ENCODE measurements around the gene RAB11B. TPM values are rescaled to one million over a fixed set of nuclear protein-coding genes. Genes with fewer than 3 reads are reported as not detected.

RAB11B gene
- total and polyA plus RNA-seq, 2 donors (not counting 1 experiment from before 2014, with no cell fraction given): 27.8 to 46.2 TPM

DNA sequence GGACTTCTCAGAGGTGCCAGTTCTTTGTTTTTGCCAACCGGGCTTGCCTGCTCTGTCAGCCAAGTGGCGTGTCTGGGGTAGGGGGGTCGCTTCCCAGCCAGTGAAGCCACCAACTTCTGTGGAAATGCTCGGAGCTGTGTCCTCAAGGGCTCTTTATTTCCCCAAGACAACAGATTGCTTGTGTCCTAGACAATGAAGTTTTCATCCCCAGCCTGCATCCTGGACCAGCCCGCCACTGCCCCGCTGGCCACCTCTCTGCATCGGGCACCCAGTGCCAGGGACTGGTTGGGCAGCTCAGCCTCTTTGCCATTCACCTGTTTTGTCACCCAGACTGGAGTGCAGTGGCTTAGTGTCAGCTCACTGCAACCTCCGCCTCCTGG, 3.7 kb downstream of the RAB11B start:
- H4K20me1 ChIP-seq (ENCODE audit: control insufficient read depth, extremely low read depth, insufficient read depth, low read length): no peaks in the 10 kb centered on the region

DNA sequence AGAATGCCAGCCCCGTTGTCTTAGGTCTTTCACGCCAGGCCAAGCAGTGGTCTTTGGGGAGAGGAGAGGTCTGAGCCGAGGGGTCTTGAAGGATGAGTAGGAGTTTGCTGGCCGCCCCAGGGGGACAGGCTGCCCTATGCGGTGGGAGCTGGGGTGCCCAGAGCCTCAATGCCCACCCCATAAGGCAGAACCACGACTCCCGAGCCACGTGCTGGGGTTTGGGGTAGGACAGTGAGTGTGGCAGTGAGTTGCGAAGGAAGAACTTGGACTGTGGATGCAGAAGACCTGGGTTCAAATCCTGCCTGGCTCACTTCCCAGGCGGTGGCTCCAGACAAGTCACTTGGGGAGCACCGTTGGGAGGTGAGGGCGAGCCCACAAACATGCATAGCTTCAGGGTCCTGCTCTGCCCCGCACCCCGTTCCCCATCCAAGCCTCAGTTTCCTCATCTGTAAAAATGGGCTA, 5.5 kb downstream of the RAB11B start:
- Histone ChIP-seq H3K4me3 (replicated peaks in 1 of 4; ENCODE audit: control extremely low read depth in 1 of 4, insufficient read depth in 1 of 4, low read depth in 3 of 4, low read length in 4 of 4) (no peak overlapping the region), H3K9me3 (ENCODE audit: control insufficient read depth, insufficient read depth, low read depth, low read length) (no peaks in the 10 kb centered on the region), H3K4me2 (ENCODE audit: extremely low read depth, insufficient read depth, low read length) (no peak overlapping the region), H3K4me1 (ENCODE audit: control insufficient read depth, extremely low read depth, insufficient read depth, low read length) (peaks cover 8% of the 10 kb centered on the region), H4K20me1 (ENCODE audit: control insufficient read depth, extremely low read depth, insufficient read depth, low read length) (no peaks in the 10 kb centered on the region), H3K27me3 (ENCODE audit: control insufficient read depth, insufficient read depth, low read length) (no peaks in the 10 kb centered on the region), H3K9ac (ENCODE audit: insufficient read depth, low read length) (no peak overlapping the region), H3K36me3 (ENCODE audit: control insufficient read depth, insufficient read depth, low read length) (peaks cover 1% of the 10 kb centered on the region), H2AFZ (ENCODE audit: low read length) (no peak overlapping the region), H3K79me2 (ENCODE audit: control insufficient read depth, insufficient read depth, low read length) (peaks cover 35% of the 10 kb centered on the region), H3K27ac (ENCODE audit: insufficient read depth, low read length) (no peak overlapping the region)
- TF ChIP-seq, protein P1, sequence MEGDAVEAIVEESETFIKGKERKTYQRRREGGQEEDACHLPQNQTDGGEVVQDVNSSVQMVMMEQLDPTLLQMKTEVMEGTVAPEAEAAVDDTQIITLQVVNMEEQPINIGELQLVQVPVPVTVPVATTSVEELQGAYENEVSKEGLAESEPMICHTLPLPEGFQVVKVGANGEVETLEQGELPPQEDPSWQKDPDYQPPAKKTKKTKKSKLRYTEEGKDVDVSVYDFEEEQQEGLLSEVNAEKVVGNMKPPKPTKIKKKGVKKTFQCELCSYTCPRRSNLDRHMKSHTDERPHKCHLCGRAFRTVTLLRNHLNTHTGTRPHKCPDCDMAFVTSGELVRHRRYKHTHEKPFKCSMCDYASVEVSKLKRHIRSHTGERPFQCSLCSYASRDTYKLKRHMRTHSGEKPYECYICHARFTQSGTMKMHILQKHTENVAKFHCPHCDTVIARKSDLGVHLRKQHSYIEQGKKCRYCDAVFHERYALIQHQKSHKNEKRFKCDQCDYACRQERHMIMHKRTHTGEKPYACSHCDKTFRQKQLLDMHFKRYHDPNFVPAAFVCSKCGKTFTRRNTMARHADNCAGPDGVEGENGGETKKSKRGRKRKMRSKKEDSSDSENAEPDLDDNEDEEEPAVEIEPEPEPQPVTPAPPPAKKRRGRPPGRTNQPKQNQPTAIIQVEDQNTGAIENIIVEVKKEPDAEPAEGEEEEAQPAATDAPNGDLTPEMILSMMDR (conservative IDR thresholded peaks at IDR 0.05 in 1 of 2, IDR thresholded peaks at IDR 0.05 in 1 of 2; ENCODE audit: low read depth in 1 of 2, low read length in 2 of 2): no peak
- TF ChIP-seq EZH2 (IDR thresholded peaks at IDR 0.05; ENCODE audit: low read length, missing control alignments): no peak
- DNase-seq (ENCODE audit: low read depth in 2 of 2): no peak

More for the DNA sequence above, 3.7 kb downstream of the RAB11B start:
- Histone ChIP-seq H3K27ac (ENCODE audit: insufficient read depth, low read length) (no peak overlapping the region), H3K36me3 (ENCODE audit: control insufficient read depth, insufficient read depth, low read length) (no peaks in the 10 kb centered on the region), H3K4me1 (ENCODE audit: control insufficient read depth, extremely low read depth, insufficient read depth, low read length) (peaks cover 8% of the 10 kb centered on the region), H3K27me3 (ENCODE audit: control insufficient read depth, insufficient read depth, low read length) (no peaks in the 10 kb centered on the region), H3K9me3 (ENCODE audit: control insufficient read depth, insufficient read depth, low read depth, low read length) (no peaks in the 10 kb centered on the region), H3K9ac (ENCODE audit: insufficient read depth, low read length) (no peak overlapping the region), H3K4me3 (replicated peaks in 1 of 4; ENCODE audit: control extremely low read depth in 1 of 4, insufficient read depth in 1 of 4, low read depth in 3 of 4, low read length in 4 of 4) (no peak overlapping the region), H3K4me2 (ENCODE audit: extremely low read depth, insufficient read depth, low read length) (no peak overlapping the region), H2AFZ (ENCODE audit: low read length) (no peak overlapping the region), H3K79me2 (ENCODE audit: control insufficient read depth, insufficient read depth, low read length) (peaks cover 35% of the 10 kb centered on the region)
- DNase-seq (ENCODE audit: low read depth in 2 of 2): no peak
- TF ChIP-seq EZH2 (IDR thresholded peaks at IDR 0.05; ENCODE audit: low read length, missing control alignments): no peak
- TF ChIP-seq, protein P1 (conservative IDR thresholded peaks at IDR 0.05 in 1 of 2, IDR thresholded peaks at IDR 0.05 in 1 of 2; ENCODE audit: low read depth in 1 of 2, low read length in 2 of 2): no peak

DNA sequence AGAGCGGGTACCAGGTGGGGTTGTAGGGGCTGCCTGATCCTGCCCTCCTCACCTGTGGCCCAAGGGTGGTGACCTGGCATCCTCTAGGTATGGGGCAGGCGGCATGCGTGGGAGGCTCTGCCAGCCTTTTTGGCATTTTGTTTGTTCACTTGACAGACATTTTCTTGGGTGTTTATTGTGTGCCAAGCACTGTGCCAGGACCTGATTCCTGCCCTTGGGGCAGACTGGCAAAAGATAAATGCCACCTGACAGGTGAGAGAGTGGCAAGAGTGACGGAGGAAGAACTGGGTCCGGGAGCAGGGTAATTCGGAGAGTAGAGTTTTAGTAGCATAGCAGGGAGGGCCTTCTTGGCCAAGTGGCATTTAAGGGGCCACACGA, 6.0 kb downstream of the RAB11B start:
- Histone ChIP-seq H3K79me2 (ENCODE audit: control insufficient read depth, insufficient read depth, low read length) (peaks cover 34% of the 10 kb centered on the region), H2AFZ (ENCODE audit: low read length) (no peak overlapping the region), H3K9me3 (ENCODE audit: control insufficient read depth, insufficient read depth, low read depth, low read length) (no peaks in the 10 kb centered on the region), H3K27ac (ENCODE audit: insufficient read depth, low read length) (no peak overlapping the region), H4K20me1 (ENCODE audit: control insufficient read depth, extremely low read depth, insufficient read depth, low read length) (no peaks in the 10 kb centered on the region), H3K4me1 (ENCODE audit: control insufficient read depth, extremely low read depth, insufficient read depth, low read length) (peaks cover 6% of the 10 kb centered on the region), H3K36me3 (ENCODE audit: control insufficient read depth, insufficient read depth, low read length) (peaks cover 1% of the 10 kb centered on the region), H3K27me3 (ENCODE audit: control insufficient read depth, insufficient read depth, low read length) (no peaks in the 10 kb centered on the region), H3K9ac (ENCODE audit: insufficient read depth, low read length) (no peak overlapping the region), H3K4me2 (ENCODE audit: extremely low read depth, insufficient read depth, low read length) (no peak overlapping the region), H3K4me3 (replicated peaks in 1 of 4; ENCODE audit: control extremely low read depth in 1 of 4, insufficient read depth in 1 of 4, low read depth in 3 of 4, low read length in 4 of 4) (no peak overlapping the region)
- no peak for DNase-seq (ENCODE audit: low read depth in 2 of 2)
- no peak for TF ChIP-seq EZH2 (IDR thresholded peaks at IDR 0.05; ENCODE audit: low read length, missing control alignments)
- TF ChIP-seq, protein P1 (conservative IDR thresholded peaks at IDR 0.05 in 1 of 2, IDR thresholded peaks at IDR 0.05 in 1 of 2; ENCODE audit: low read depth in 1 of 2, low read length in 2 of 2): no peak

All from fibroblast of lung (primary cell).